Endothelial cell of umbilical vein (primary cell): ENCODE results near the gene ZNF697. TPM values are rescaled to one million over a fixed set of nuclear protein-coding genes. Genes with fewer than 3 reads are reported as not detected.

Experiments used
- BruUV-seq: library from RNA; stranded (reverse); fragments of 400-500 nt; replicated peaks from 2 replicates; lab custom pipeline; 2021; lab: Mats Ljungman, UMichigan
- CTCF ChIA-PET: fragments of 300-600, 350-600 bp; sonication (Branson Sonifier 250); formaldehyde crosslinking; loops from one replicate; lab custom pipeline; 2021; ENCODE audit warnings: antibody characterized with exemption, inconsistent platforms; lab: Charles Lee
- POLR2A ChIA-PET: fragments of 300-600, 350-600 bp; sonication (Branson Sonifier 250); formaldehyde crosslinking; loops from one replicate; lab custom pipeline; 2021; ENCODE audit warnings: antibody characterized with exemption, inconsistent platforms; lab: Charles Lee
- DNase-seq: peaks from one replicate; pipeline ENCODE4 v3.0.0-alpha.2; 2011; ENCODE audit warnings: low read depth, low spot score
- FAIRE-seq: peaks from 2 replicates; lab custom pipeline; 2011; peaks lifted over from hg19 to GRCh38; lab: Jason Lieb, UNC
- H2AFZ ChIP-seq: 2 replicates; pipeline ENCODE4 v1.6.0; 2012; ENCODE audit warnings: low read depth, low read length, control low read depth, inconsistent platforms
- H3K27ac ChIP-seq: 2 replicates; pipeline ENCODE4 v1.5.1; 2011; ENCODE audit warnings: low read depth, mild to moderate bottlenecking, control low read depth, low read length, moderate library complexity; ENCODE audit not compliant: insufficient read depth
- H3K27me3 ChIP-seq, 2 experiments: 2 replicates each; pipeline versions ENCODE4 v1.6.0 to v1.6.1; 2011; ENCODE audit warnings: low read length in 2 of 2, mixed read lengths in 1 of 2; ENCODE audit not compliant: control insufficient read depth in 2 of 2, insufficient read depth in 2 of 2
- H3K36me3 ChIP-seq, 2 experiments: 2 replicates in 1 of 2; 3 replicates in 1 of 2; pipeline ENCODE4 v1.5.1; 2011; ENCODE audit warnings: low read length in 2 of 2, mild to moderate bottlenecking in 1 of 2, moderate library complexity in 1 of 2; ENCODE audit not compliant: control insufficient read depth in 2 of 2, insufficient read depth in 2 of 2; ENCODE audit errors: extremely low read depth in 1 of 2
- H3K4me1 ChIP-seq: 3 replicates; pipeline ENCODE4 v1.5.1; 2011; ENCODE audit warnings: mild to moderate bottlenecking, low read length; ENCODE audit not compliant: control insufficient read depth, insufficient read depth; ENCODE audit errors: extremely low read depth
- H3K4me2 ChIP-seq: 2 replicates; pipeline ENCODE4 v1.6.1; 2011; ENCODE audit warnings: low read length, control low read depth, mixed read lengths; ENCODE audit not compliant: insufficient read depth
- H3K4me3 ChIP-seq, 3 experiments: fragments of 200-600 bp in 1 of 3; sonication (generic), shearing (Covaris generic) in 1 of 3; replicated peaks in 1 of 3; 2 replicates each; pipeline ENCODE4 v1.5.1; 2011 to 2016; ENCODE audit warnings: control low read depth in 3 of 3, low read length in 3 of 3, mild to moderate bottlenecking in 2 of 3, inconsistent platforms in 1 of 3, low read depth in 1 of 3, moderate library complexity in 1 of 3; ENCODE audit not compliant: insufficient read depth in 1 of 3
- H3K79me2 ChIP-seq: 2 replicates; pipeline ENCODE4 v1.6.0; 2012; ENCODE audit warnings: low read length, inconsistent platforms; ENCODE audit not compliant: control insufficient read depth, insufficient read depth
- H3K9ac ChIP-seq: replicated peaks from 2 replicates; pipeline ENCODE3; 2011; ENCODE audit warnings: low read length, control low read depth; ENCODE audit not compliant: insufficient read depth; ENCODE audit errors: extremely low read depth
- H3K9me1 ChIP-seq: replicated peaks from 3 replicates; pipeline ENCODE4 v1.6.0; 2011; ENCODE audit warnings: mild to moderate bottlenecking, low read length; ENCODE audit not compliant: control insufficient read depth, insufficient read depth; ENCODE audit errors: extremely low read depth
- H3K9me3 ChIP-seq: replicated peaks from 2 replicates; pipeline ENCODE4 v1.5.1; 2012; ENCODE audit warnings: low read length, inconsistent platforms; ENCODE audit not compliant: control insufficient read depth, insufficient read depth
- H4K20me1 ChIP-seq: replicated peaks from 2 replicates; pipeline ENCODE3; 2011; ENCODE audit warnings: mild to moderate bottlenecking, low read length; ENCODE audit not compliant: control insufficient read depth, insufficient read depth; ENCODE audit errors: extremely low read depth
- EZH2 ChIP-seq: IDR thresholded peaks from 2 replicates; pipeline ENCODE4 v1.6.1; 2012; ENCODE audit warnings: borderline replicate concordance, low read depth, mild to moderate bottlenecking, moderate library complexity, low read length, inconsistent platforms; ENCODE audit not compliant: severe bottlenecking
- FOS ChIP-seq: IDR thresholded peaks from 2 replicates; pipeline ENCODE4 v1.6.1; 2011; ENCODE audit warnings: mild to moderate bottlenecking, low read length, moderate library complexity, borderline replicate concordance; ENCODE audit not compliant: insufficient read depth
- GATA2 ChIP-seq: IDR thresholded peaks from 2 replicates; pipeline ENCODE4 v1.7.0; 2011; ENCODE audit warnings: low read depth, mild to moderate bottlenecking, moderate library complexity, mixed read lengths, low read length; ENCODE audit not compliant: insufficient read length, insufficient read depth
- JUN ChIP-seq: IDR thresholded peaks from 2 replicates; pipeline ENCODE4 v1.6.1; 2011; ENCODE audit warnings: borderline replicate concordance, low read depth; ENCODE audit not compliant: insufficient read length, insufficient read depth
- MAX ChIP-seq: IDR thresholded peaks from 2 replicates; pipeline ENCODE4 v1.6.1; 2011; ENCODE audit not compliant: insufficient read depth, insufficient read length
- MYC ChIP-seq: IDR thresholded peaks from one replicate; pipeline ENCODE4 v1.6.1; 2011; ENCODE audit warnings: mild to moderate bottlenecking, low read depth, low read length
- POLR2A ChIP-seq: IDR thresholded peaks from 2 replicates; pipeline ENCODE4 v1.6.1; 2012; ENCODE audit warnings: low read depth, mild to moderate bottlenecking, control low read depth, low read length
- POLR2AphosphoS5 ChIP-seq: IDR thresholded peaks from 2 replicates; pipeline ENCODE4 v1.6.1; 2012; ENCODE audit warnings: low read depth, mild to moderate bottlenecking, control low read depth, low read length, moderate library complexity; ENCODE audit not compliant: insufficient read depth
- dilution Hi-C: fragments of 300-500 bp; cut with MboI; formaldehyde crosslinking; loops from one replicate; pipeline ENCODE4 v1.15.0; 2019; ENCODE audit warnings: low sequenced_read_pairs; ENCODE audit not compliant: extremely low pct_ligation_motif_present
- intact Hi-C: fragments of 100-400 bp; cut with micrococcal nuclease; formaldehyde crosslinking; loops from one replicate; pipeline ENCODE4 v1.10.0; 2022
- polyA plus RNA-seq, 4 experiments: library from polyadenylated mRNA; depleted of rRNA in 3 of 4; stranded (reverse) in 3 of 4; unstranded in 1 of 4; fragments of >200 nt; gene quantifications; 2 replicates each; pipeline versions ENCODE4 v1.2.1 to v1.2.3, GENCODE V29; 2011 to 2012; ENCODE audit warnings: missing spikeins in 1 of 4
- total RNA-seq: library from RNA; stranded (reverse); gene quantifications from 2 replicates; pipeline ENCODE4 v1.2.3, GENCODE V29; 2021
- TF ChIP-seq, protein P1 (sequence below), 2 donors: IDR thresholded peaks; 1 replicate in 1 of 2; 2 replicates in 1 of 2; pipeline ENCODE4 v1.5.1; 2011; ENCODE audit warnings: low read length in 2 of 2, mild to moderate bottlenecking in 2 of 2, moderate library complexity in 2 of 2, control low read depth in 1 of 2, inconsistent platforms in 1 of 2, low read depth in 1 of 2; ENCODE audit not compliant: insufficient read depth in 1 of 2; ENCODE audit errors: extremely low read depth in 1 of 2

The ZNF697 gene
- total and polyA plus RNA-seq, 2 donors (not counting 3 experiments of a cell fraction or from before 2014, with no cell fraction given) = 6.2 to 14.1 TPM

GRCh38 chr1:119637710-119638109, 10.4 kb downstream of the ZNF697 start:
- H3K79me2 ChIP-seq = peaks cover 91% of the 10 kb centered on the region
- H3K9me1 ChIP-seq = no peaks in the 10 kb centered on the region
- H3K27ac ChIP-seq = no peak overlapping the region
- H3K27me3 ChIP-seq = no peaks in the 10 kb centered on the region
- H2AFZ ChIP-seq = no peak overlapping the region
- TF ChIP-seq FOS (no peak), POLR2AphosphoS5 (no peak), EZH2 (no peak), MAX (no peak)
- FAIRE-seq (no peak), DNase-seq (no peak)
- dilution Hi-C loops = no loop called here
- no TSS peak for BruUV-seq
- H3K36me3 ChIP-seq = no peaks in the 10 kb centered on the region
- ChIA-PET POLR2A (no interaction called here), CTCF (interaction anchor here (1.8 to 2.0 kb wide), 2 partner anchors 26 to 38 kb away, joined by 4 to 7 read pairs; no protein-coding TSS in a partner anchor)
- no peaks in the 10 kb centered on the region for H3K9me3 ChIP-seq
- no peaks in the 10 kb centered on the region for H4K20me1 ChIP-seq
- no peak overlapping the region for H3K9ac ChIP-seq
- no peak overlapping the region for H3K4me3 ChIP-seq
- peaks cover 53% of the 10 kb centered on the region for H3K4me1 ChIP-seq
- intact Hi-C loops = no loop called here
- H3K4me2 ChIP-seq = no peak overlapping the region

DNA sequence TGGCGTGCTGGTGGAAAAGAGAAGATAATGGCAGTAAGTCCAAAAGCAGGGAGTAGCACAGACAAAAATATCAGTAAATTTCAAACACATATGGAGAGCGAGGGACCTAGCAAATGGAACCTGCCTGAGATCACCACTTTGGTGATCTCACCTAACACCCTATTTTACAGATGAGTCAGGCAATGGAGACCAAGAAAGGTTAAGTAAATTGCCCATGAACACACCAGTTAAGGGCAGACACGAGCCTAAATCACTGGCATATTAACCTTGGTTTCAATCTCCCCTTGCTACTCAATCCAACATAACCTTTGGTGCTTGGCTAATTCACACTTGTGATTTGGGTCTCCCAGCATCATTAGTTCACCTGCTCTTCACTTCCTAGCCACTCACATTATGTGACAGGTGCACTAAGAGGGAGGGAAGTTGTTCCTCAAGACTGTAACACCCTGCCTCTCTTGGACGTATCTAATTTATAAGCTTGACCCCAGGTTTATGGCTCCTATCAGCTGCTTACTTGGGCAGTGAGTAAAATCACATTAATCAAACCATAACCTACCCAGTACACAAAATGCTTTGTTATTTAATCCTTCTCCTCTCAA, 11.5 kb downstream of the ZNF697 start:
- H3K4me3 ChIP-seq = no peak overlapping the region
- TF ChIP-seq POLR2AphosphoS5 = no peak
- TF ChIP-seq, protein P1, sequence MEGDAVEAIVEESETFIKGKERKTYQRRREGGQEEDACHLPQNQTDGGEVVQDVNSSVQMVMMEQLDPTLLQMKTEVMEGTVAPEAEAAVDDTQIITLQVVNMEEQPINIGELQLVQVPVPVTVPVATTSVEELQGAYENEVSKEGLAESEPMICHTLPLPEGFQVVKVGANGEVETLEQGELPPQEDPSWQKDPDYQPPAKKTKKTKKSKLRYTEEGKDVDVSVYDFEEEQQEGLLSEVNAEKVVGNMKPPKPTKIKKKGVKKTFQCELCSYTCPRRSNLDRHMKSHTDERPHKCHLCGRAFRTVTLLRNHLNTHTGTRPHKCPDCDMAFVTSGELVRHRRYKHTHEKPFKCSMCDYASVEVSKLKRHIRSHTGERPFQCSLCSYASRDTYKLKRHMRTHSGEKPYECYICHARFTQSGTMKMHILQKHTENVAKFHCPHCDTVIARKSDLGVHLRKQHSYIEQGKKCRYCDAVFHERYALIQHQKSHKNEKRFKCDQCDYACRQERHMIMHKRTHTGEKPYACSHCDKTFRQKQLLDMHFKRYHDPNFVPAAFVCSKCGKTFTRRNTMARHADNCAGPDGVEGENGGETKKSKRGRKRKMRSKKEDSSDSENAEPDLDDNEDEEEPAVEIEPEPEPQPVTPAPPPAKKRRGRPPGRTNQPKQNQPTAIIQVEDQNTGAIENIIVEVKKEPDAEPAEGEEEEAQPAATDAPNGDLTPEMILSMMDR (IDR thresholded peaks at IDR 0.05; ENCODE audit: extremely low read depth in 1 of 2, insufficient read depth in 1 of 2, low read depth in 1 of 2, low read length in 2 of 2) = no peak
- no peak for TF ChIP-seq JUN
- no peak for TF ChIP-seq POLR2A
- TF ChIP-seq MAX = no peak
- TF ChIP-seq EZH2 = no peak
- no peak for TF ChIP-seq FOS
- TF ChIP-seq GATA2 = no peak
- no peak for TF ChIP-seq MYC
- H3K9me1 ChIP-seq = no peaks in the 10 kb centered on the region
- H3K4me1 ChIP-seq = peaks cover 64% of the 10 kb centered on the region
- H3K9ac ChIP-seq = peak overlapping the region; percentile 61
- H3K27me3 ChIP-seq = no peaks in the 10 kb centered on the region
- ChIA-PET CTCF (interaction anchor here (3.1 to 4.0 kb wide), 2 partner anchors 11 to 38 kb away, joined by 17 to 32 read pairs; partner anchors contain the start of gene ZNF697), POLR2A (interaction anchor here (0.8 to 1.0 kb wide), 2 partner anchors 11 to 12 kb away, joined by 4 to 6 read pairs; partner anchors contain the start of gene ZNF697)
- DNase-seq (no peak), FAIRE-seq (no peak)
- no peaks in the 10 kb centered on the region for H3K9me3 ChIP-seq
- dilution Hi-C loops (no loop called here), intact Hi-C loops (loop anchor here (1.0 kb wide), 1 partner anchor 11 kb away; no protein-coding TSS in a partner anchor)
- H3K79me2 ChIP-seq = peaks cover 90% of the 10 kb centered on the region
- H4K20me1 ChIP-seq = no peaks in the 10 kb centered on the region
- no peak overlapping the region for H2AFZ ChIP-seq
- peak overlapping the region; percentile 85 for H3K4me2 ChIP-seq
- H3K36me3 ChIP-seq = no peaks in the 10 kb centered on the region
- no TSS peak for BruUV-seq
- peak overlapping the region; percentile 92 for H3K27ac ChIP-seq
